ENCODE results near the gene CYP2F1. TPM values are rescaled to one million over a fixed set of nuclear protein-coding genes. Genes with fewer than 3 reads are reported as not detected.
A peak's percentile ranks its signal among the peaks of the same experiment; 100 is the strongest.

CYP2F1 gene
- polyA plus RNA-seq, 3 donors: not detected

GRCh38 chr19:41136636-41137455 is 22.6 kb downstream of the CYP2F1 start:
- Histone ChIP-seq H3K4me2 (replicated peaks; ENCODE audit: extremely low read depth, low read length, poor library complexity, severe bottlenecking) (peak overlapping the region; percentile 74), H3K27me3 (ENCODE audit: control insufficient read depth in 2 of 2, insufficient read depth in 2 of 2, low read length in 2 of 2) (peaks cover 0 to 7% of the 10 kb centered on the region in 2 donors), H3K27ac (ENCODE audit: low read depth in 1 of 2, low read length in 2 of 2) (no peak overlapping the region), H4K20me1 (ENCODE audit: insufficient read depth, low read length) (no peaks in the 10 kb centered on the region), H3K4me3 (replicated peaks in 1 of 3; ENCODE audit: low read depth in 2 of 3, low read length in 3 of 3) (peak overlapping the region in 1 of 3 experiments; percentile 82), H3K36me3 (replicated peaks in 1 of 2; ENCODE audit: control insufficient read depth in 1 of 2, insufficient read depth in 2 of 2, low read length in 2 of 2) (no peaks in the 10 kb centered on the region), H3K79me2 (ENCODE audit: insufficient read depth, low read length) (no peaks in the 10 kb centered on the region), H3K9ac (ENCODE audit: insufficient read depth, low read length, poor library complexity, severe bottlenecking) (no peak overlapping the region), H3K4me1 (ENCODE audit: control insufficient read depth in 1 of 2, insufficient read depth in 2 of 2, low read length in 2 of 2) (peaks cover 11 to 20% of the 10 kb centered on the region in 2 donors), H2AFZ (ENCODE audit: insufficient read depth, low read depth, low read length, poor library complexity, severe bottlenecking) (peak overlapping the region; percentile 95), H3K9me3 (replicated peaks in 1 of 2; ENCODE audit: control insufficient read depth in 1 of 2, insufficient read depth in 1 of 2, low read length in 2 of 2) (no peaks in the 10 kb centered on the region)
- Mint-ChIP-seq H3K27ac (peak overlapping the region in 1 of 7 donors; percentile 20), H3K27me3 (ENCODE audit: low read depth in 3 of 3) (peaks cover 18 to 33% (median 27%) of the 10 kb centered on the region in 3 donors), H3K9me3 (peaks cover 0 to 2% (median 0%) of the 10 kb centered on the region in 7 donors), H3K36me3 (no peaks in the 10 kb centered on the region), H3K4me3 (peak overlapping the region; percentile 11 to 93), H3K4me1 (peaks cover 16% of the 10 kb centered on the region)
- intact Hi-C loops (cut with micrococcal nuclease): loop anchor here in 1 of 2 donors (10.0 kb wide), 1 partner anchor 168 kb away; no protein-coding TSS in a partner anchor
- 84% methylated on average over 29 of the region's 31 CpGs for WGBS (ENCODE audit: insufficient coverage)
- DNase-seq: no peak
- TF ChIP-seq CTCF (IDR thresholded peaks at IDR 0.05): no peak

GRCh38 chr19:41144403-41144802 is 30.2 kb downstream of the CYP2F1 start:
- intact Hi-C loops (cut with micrococcal nuclease): loop anchor here (2.0 to 5.0 kb wide), 2 partner anchors 172 to 482 kb away; no protein-coding TSS in a partner anchor
- no peaks in the 10 kb centered on the region for H3K9me3 ChIP-seq (replicated peaks in 1 of 2; ENCODE audit: control insufficient read depth in 1 of 2, insufficient read depth in 1 of 2, low read length in 2 of 2)

More at GRCh38 chr19:41144403-41144802, 30.2 kb downstream of the CYP2F1 start:
- Histone ChIP-seq H3K4me2 (replicated peaks; ENCODE audit: extremely low read depth, low read length, poor library complexity, severe bottlenecking) (no peak overlapping the region), H3K27me3 (ENCODE audit: control insufficient read depth in 2 of 2, insufficient read depth in 2 of 2, low read length in 2 of 2) (peaks cover 0 to 2% of the 10 kb centered on the region in 2 donors), H3K4me3 (replicated peaks in 1 of 3; ENCODE audit: low read depth in 2 of 3, low read length in 3 of 3) (no peak overlapping the region), H3K9ac (ENCODE audit: insufficient read depth, low read length, poor library complexity, severe bottlenecking) (no peak overlapping the region), H3K79me2 (ENCODE audit: insufficient read depth, low read length) (no peaks in the 10 kb centered on the region), H3K27ac (ENCODE audit: low read depth in 1 of 2, low read length in 2 of 2) (no peak overlapping the region), H3K36me3 (replicated peaks in 1 of 2; ENCODE audit: control insufficient read depth in 1 of 2, insufficient read depth in 2 of 2, low read length in 2 of 2) (no peaks in the 10 kb centered on the region), H3K4me1 (ENCODE audit: control insufficient read depth in 1 of 2, insufficient read depth in 2 of 2, low read length in 2 of 2) (no peaks in the 10 kb centered on the region), H2AFZ (ENCODE audit: insufficient read depth, low read depth, low read length, poor library complexity, severe bottlenecking) (no peak overlapping the region), H4K20me1 (ENCODE audit: insufficient read depth, low read length) (no peaks in the 10 kb centered on the region)
- no peak overlapping the region for H3K4me3 Mint-ChIP-seq
- peaks cover 5 to 17% (median 15%) of the 10 kb centered on the region in 3 donors for H3K27me3 Mint-ChIP-seq (ENCODE audit: low read depth in 3 of 3)
- H3K27ac Mint-ChIP-seq: no peak overlapping the region
- TF ChIP-seq CTCF (IDR thresholded peaks at IDR 0.05): peak; percentile 82
- WGBS (ENCODE audit: insufficient coverage): 44% methylated on average over 5 of the region's 7 CpGs
- no peaks in the 10 kb centered on the region for H3K36me3 Mint-ChIP-seq
- DNase-seq: peak; percentile 73 to 82 (median 78)
- H3K9me3 Mint-ChIP-seq: peaks cover 0 to 3% (median 0%) of the 10 kb centered on the region in 7 donors
- H3K4me1 Mint-ChIP-seq: peaks cover 2% of the 10 kb centered on the region

Data from CD14-positive monocyte (primary cell).